Activated CD4-positive, alpha-beta T cell treated with anti-CD3 and anti-CD28 coated beads, Interleukin-10, Interleukin-2, amounts not matched to agents 100 ng/mL and 50 ng/mL, durations not matched to agents 16 hours and 8 hours (primary cell): ENCODE results near the gene SPATC1L.

ENCODE experiments used
- DNase-seq: peaks from one replicate; pipeline ENCODE4 v3.0.0-alpha.2; 2020

SPATC1L gene

GRCh38 chr21:46118316-46119143 lies 65.7 kb downstream of the SPATC1L start:
- no peak for DNase-seq

- no peak for DNase-seq
Measured at GRCh38 chr21:46117586-46118315, 66.5 kb downstream of the SPATC1L start.

GRCh38 chr21:46116776-46117585 lies 67.3 kb downstream of the SPATC1L start:
- no peak for DNase-seq

GRCh38 chr21:46116189-46116775 lies 68.0 kb downstream of the SPATC1L start:
- no peak for DNase-seq

- no peak for DNase-seq
Measured at GRCh38 chr21:46115441-46116188, 68.6 kb downstream of the SPATC1L start.

- no peak for DNase-seq
Measured at GRCh38 chr21:46114963-46115362, 69.3 kb downstream of the SPATC1L start.

- DNase-seq, result no peak
Measured at GRCh38 chr21:46113497-46114176, 70.6 kb downstream of the SPATC1L start.

GRCh38 chr21:46112725-46113215 lies 71.5 kb downstream of the SPATC1L start:
- no peak for DNase-seq

- DNase-seq, result no peak
Measured at GRCh38 chr21:46111857-46112724, 72.2 kb downstream of the SPATC1L start.

- DNase-seq, result no peak
Measured at GRCh38 chr21:46111193-46111571, 73.1 kb downstream of the SPATC1L start.
